ENCODE results near the gene ZNF438.

Gene ZNF438

DNA sequence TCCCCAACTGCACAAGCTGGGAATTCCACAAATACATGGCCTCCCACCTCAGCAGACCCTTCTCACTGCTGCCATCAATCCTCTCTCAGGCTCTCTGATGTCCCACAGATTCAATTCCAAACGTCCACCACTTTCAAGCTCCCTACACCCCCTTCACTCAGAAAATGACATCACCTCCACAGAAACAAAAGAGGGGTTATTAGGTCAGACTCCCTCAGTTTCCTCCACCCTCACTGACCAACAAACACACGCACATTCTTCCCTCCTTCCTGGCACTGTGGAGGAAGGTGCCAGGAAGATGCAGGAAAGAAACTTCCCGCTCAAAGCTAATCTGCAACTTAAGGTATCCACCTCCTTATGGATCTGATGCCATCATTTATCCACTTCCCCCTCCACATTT is 18.3 kb downstream of the ZNF438 start:
- no peak for DNase-seq (ENCODE audit: low spot score in 2 of 2)
- Mint-ChIP-seq H3K27ac (no peak overlapping the region), H3K4me1 (peaks cover 5% of the 10 kb centered on the region)

DNA sequence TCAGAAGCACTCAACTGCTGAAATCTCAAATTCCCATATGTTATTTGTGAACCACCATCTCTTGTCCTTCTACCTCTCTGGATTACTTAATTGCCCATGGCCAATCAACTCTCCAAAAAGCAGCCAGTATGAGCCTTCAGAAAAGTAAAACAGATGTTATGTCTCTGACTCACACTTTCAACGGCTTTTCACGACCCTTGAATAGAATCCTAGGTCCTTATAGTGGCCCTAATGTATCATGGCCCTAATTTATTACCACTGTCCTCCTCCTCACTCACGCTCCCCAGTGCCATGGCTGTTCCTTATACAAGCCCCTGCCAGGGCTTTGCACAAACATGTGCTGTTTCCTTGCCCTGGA is 20.0 kb downstream of the ZNF438 start:
- Mint-ChIP-seq H3K36me3 (peaks cover 12% of the 10 kb centered on the region), H3K27me3 (no peaks in the 10 kb centered on the region), H3K4me1 (peaks cover 5% of the 10 kb centered on the region), H3K27ac (no peak overlapping the region), H3K4me3 (no peak overlapping the region), H3K9me3 (no peaks in the 10 kb centered on the region)
- no peak for ATAC-seq (ENCODE audit: low read depth)
- no peak for DNase-seq (ENCODE audit: low spot score in 2 of 2)

More for the DNA sequence above, 18.3 kb downstream of the ZNF438 start:
- Mint-ChIP-seq H3K4me3 (no peak overlapping the region), H3K27me3 (no peaks in the 10 kb centered on the region), H3K9me3 (no peaks in the 10 kb centered on the region), H3K36me3 (peaks cover 14% of the 10 kb centered on the region)
- no peak for ATAC-seq (ENCODE audit: low read depth)

DNA sequence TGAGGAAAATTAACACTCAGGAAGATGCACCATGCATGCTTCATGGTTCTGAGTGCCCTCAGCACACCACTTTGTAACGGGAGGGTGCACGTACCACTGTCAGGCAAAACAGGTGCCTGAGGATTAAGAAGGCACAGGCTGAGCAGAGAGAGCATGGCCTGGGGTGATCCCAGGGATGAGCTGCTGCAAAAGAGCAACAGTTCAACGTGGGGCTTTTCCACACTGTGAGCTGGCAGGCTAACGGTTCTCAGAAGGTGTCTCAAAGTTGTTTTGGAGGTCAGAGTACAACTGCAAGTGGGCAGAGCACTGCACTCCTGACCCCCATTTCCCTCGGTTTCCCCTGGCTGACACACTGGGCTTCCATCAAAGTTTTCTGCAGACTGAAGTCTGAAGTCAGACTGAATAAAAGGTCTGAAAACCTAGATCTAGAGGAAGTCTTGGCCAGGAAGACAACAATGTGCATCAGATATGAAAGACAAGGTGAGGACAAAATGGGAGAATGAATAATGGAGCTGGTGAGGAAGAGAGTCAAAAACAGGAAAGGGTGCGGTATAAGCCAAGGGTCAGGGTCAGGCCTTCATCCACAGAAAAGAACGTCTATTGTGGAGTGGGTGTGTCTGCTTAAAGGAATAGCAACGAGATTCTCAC is 20.5 kb downstream of the ZNF438 start:
- no peak overlapping the region for H3K27ac Mint-ChIP-seq

DNA sequence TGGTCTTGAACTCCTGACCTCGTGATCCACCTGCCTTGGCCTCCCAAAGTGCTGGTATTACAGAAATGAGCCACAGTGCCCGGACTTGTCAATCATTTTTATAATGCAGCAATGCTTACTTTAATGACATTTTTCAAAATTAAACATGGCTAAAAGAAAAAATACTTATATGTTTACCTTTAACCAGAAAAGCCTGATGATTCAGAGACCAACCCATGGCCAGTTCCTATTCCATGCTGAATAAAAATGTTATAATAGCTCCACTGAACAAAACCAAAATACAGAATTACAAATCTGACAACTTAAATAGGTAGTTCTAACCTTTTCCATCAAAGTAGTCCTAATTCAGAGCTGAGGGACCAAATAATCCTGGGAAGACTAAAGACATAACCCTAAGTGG is 21.6 kb downstream of the ZNF438 start:
- ATAC-seq (ENCODE audit: low read depth): no peak
- Mint-ChIP-seq H3K9me3 (no peaks in the 10 kb centered on the region), H3K27me3 (no peaks in the 10 kb centered on the region), H3K4me3 (no peak overlapping the region), H3K4me1 (peaks cover 5% of the 10 kb centered on the region), H3K27ac (no peak overlapping the region), H3K36me3 (peaks cover 12% of the 10 kb centered on the region)
- DNase-seq (ENCODE audit: low spot score in 2 of 2): no peak

More for the DNA sequence above, 20.5 kb downstream of the ZNF438 start:
- Mint-ChIP-seq H3K4me1 (peaks cover 5% of the 10 kb centered on the region), H3K36me3 (peaks cover 12% of the 10 kb centered on the region), H3K27me3 (no peaks in the 10 kb centered on the region), H3K9me3 (no peaks in the 10 kb centered on the region), H3K4me3 (no peak overlapping the region)
- no peak for DNase-seq (ENCODE audit: low spot score in 2 of 2)
- no peak for ATAC-seq (ENCODE audit: low read depth)

DNA sequence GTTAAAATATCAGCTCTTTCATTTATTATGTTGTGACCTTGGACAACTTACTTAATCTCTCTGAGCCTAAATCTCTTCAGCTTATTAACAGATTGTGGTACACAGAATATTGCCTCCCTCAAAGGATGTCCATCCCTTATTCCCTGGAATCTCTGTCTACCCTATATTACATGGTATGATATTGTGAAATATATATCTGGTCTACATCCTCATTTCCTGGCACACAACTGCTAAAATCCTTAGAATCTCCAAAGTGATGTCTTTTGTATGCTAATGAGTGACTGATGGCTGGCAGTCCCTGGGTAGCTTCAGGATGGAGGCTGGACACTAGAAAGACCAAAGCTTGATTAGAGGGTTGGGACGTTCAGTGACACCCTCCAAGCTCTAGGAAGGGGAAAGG is 25.8 kb downstream of the ZNF438 start:
- Mint-ChIP-seq H3K27ac (no peak overlapping the region), H3K9me3 (no peaks in the 10 kb centered on the region), H3K4me1 (peaks cover 7% of the 10 kb centered on the region), H3K4me3 (no peak overlapping the region), H3K36me3 (no peaks in the 10 kb centered on the region), H3K27me3 (no peaks in the 10 kb centered on the region)
- DNase-seq (ENCODE audit: low spot score in 2 of 2): no peak
- ATAC-seq (ENCODE audit: low read depth): no peak

DNA sequence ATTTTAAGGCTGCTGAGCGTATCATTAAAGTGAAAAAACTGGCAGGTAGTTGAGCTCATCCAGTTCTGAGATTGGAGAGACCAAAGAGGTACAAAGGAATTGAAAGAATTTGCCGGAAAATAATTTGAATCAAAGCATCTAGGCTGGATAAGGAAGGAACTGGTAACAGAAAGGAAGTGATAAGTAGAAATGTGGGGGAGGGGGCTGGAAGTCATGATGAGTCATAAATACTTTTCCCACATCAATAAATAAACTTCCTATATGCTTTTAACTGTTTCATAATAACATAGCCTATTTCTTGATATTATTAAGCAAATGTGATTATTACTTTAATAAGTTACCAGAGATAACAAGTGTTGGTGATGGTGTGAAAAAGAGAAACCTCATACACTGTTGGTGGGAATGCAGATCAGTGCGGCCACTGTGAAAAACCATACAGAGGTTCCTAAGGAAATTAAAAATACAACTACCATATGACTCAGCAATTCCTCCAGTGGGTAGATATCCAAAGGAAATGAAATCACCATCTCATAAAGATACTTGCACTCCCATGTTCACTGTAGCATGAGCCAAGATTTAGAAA is 27.0 kb downstream of the ZNF438 start:
- H3K9me3 Mint-ChIP-seq: peaks cover 1% of the 10 kb centered on the region
- DNase-seq (ENCODE audit: low spot score in 2 of 2) (no peak), ATAC-seq (ENCODE audit: low read depth) (no peak)
- H3K4me1 Mint-ChIP-seq: peaks cover 8% of the 10 kb centered on the region
- H3K36me3 Mint-ChIP-seq: no peaks in the 10 kb centered on the region
- H3K27ac Mint-ChIP-seq: no peak overlapping the region
- H3K4me3 Mint-ChIP-seq: no peak overlapping the region
- no peaks in the 10 kb centered on the region for H3K27me3 Mint-ChIP-seq

DNA sequence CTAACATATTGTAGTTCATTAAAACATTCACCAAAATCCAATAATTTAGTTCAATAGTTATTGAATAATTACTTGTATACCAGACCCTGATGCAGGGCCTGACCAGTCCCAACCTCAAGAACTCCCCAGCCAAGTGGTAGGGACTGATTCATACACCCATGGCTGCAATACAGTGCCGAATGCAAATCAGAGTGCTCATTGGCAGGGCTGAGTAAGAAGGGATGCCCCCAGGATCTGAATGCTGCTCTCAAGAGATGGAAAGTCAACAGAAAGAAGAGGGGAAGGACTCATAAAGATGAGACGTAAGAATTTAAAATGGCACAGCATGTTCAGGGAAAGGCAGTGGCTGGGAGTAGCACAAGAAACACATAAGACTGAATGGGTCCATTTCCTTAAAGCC is 29.9 kb downstream of the ZNF438 start:
- DNase-seq (ENCODE audit: low spot score in 2 of 2) (no peak), ATAC-seq (ENCODE audit: low read depth) (no peak)
- no peak overlapping the region for H3K27ac Mint-ChIP-seq
- peaks cover 13% of the 10 kb centered on the region for H3K4me1 Mint-ChIP-seq
- H3K9me3 Mint-ChIP-seq: peaks cover 1% of the 10 kb centered on the region
- H3K4me3 Mint-ChIP-seq: no peak overlapping the region
- no peaks in the 10 kb centered on the region for H3K27me3 Mint-ChIP-seq
- no peaks in the 10 kb centered on the region for H3K36me3 Mint-ChIP-seq

DNA sequence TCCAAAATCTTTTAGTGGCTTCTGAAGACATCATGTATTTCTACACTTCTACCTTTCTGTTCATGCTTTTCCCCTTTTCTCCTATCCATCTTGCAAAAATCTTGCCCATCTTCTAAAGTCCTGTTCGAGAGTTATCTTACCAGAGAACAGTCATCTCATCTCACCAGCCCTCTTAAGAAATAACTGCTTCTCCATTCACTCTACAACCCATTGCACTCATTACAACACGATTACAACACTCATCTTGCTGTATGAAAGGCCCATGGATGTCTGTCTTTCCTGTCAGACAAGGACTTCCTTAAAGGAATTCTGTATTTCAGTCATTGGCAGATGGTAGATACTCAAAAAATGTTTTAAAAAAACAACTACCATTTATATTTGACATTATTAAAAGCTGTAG is 30.8 kb downstream of the ZNF438 start:
- ATAC-seq (ENCODE audit: low read depth) (no peak), DNase-seq (ENCODE audit: low spot score in 2 of 2) (no peak)
- H3K4me1 Mint-ChIP-seq: peaks cover 13% of the 10 kb centered on the region

DNA sequence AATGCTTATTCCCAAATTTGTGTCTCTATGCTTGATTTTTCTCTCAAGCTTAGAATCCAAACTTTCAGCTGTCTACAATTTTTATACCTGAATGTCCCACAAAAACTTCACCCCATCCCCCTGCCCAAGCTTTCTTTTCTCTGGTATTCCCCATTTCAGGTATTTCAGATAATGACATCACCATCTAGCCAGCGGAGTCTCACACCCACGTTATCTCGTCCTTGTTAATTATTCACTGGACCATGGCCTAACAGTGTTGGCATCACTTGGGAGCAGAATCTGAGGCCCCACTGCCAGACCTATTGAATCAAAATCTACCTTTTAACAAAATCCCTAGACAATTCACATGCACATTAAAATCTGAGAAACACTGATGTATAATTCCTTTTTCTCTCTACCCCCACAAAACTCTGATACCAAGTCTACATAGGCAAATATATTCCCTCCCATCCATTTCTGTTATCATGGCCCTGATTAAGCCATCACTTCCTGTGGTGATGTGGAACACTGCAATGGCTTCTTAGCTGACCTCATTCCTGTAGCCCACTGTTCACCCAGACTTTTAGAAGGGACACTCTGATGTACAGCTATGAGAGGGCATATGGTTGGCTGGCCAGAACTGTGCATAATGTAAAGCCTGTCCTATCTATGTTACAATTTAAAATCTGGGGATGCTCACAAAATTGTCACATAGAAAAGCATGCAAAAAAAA is 31.4 kb downstream of the ZNF438 start:
- no peak overlapping the region for H3K27ac Mint-ChIP-seq
- peaks cover 1% of the 10 kb centered on the region for H3K9me3 Mint-ChIP-seq
- H3K27me3 Mint-ChIP-seq: no peaks in the 10 kb centered on the region
- H3K4me1 Mint-ChIP-seq: peaks cover 13% of the 10 kb centered on the region
- DNase-seq (ENCODE audit: low spot score in 2 of 2) (no peak), ATAC-seq (ENCODE audit: low read depth) (no peak)
- no peaks in the 10 kb centered on the region for H3K36me3 Mint-ChIP-seq
- no peak overlapping the region for H3K4me3 Mint-ChIP-seq

More for the DNA sequence above, 30.8 kb downstream of the ZNF438 start:
- no peak overlapping the region for H3K27ac Mint-ChIP-seq
- no peak overlapping the region for H3K4me3 Mint-ChIP-seq
- H3K9me3 Mint-ChIP-seq: peaks cover 1% of the 10 kb centered on the region
- H3K36me3 Mint-ChIP-seq: no peaks in the 10 kb centered on the region
- H3K27me3 Mint-ChIP-seq: no peaks in the 10 kb centered on the region

DNA sequence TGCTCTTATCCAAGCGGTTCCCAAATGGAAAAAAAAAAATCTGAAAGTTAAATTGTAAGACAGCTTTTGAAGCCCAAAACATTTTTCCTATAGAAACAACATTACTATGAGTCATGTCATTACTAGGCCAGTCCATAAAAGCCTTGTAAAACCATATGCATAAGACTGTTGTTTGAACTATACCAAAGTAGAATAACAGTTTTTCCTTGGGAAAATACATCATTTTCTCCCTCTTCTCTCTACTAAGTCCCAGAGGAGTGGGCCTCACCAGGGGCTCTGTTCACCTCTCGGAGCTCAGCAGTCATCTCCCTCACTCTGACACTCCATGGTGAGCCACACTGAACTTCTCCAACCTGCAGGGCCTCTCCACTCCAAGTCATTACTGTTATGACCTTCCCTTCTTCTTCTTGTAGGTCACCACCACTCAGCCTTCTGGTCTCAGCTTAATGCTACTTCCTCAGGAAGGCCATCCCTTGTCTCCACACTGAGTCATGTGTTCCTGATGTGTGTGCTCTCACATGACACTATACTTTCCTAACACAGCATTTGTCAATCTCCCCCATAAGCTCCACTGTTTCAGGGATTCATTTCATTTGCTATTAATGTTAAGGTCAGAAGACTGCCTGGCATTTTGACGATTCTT is 32.5 kb downstream of the ZNF438 start:
- peak overlapping the region; percentile 13 for H3K27ac Mint-ChIP-seq
- peaks cover 8% of the 10 kb centered on the region for H3K36me3 Mint-ChIP-seq
- H3K27me3 Mint-ChIP-seq: no peaks in the 10 kb centered on the region
- H3K9me3 Mint-ChIP-seq: peaks cover 3% of the 10 kb centered on the region
- H3K4me1 Mint-ChIP-seq: peaks cover 8% of the 10 kb centered on the region
- ATAC-seq (ENCODE audit: low read depth) (no peak), DNase-seq (ENCODE audit: low spot score in 2 of 2) (no peak)
- no peak overlapping the region for H3K4me3 Mint-ChIP-seq

DNA sequence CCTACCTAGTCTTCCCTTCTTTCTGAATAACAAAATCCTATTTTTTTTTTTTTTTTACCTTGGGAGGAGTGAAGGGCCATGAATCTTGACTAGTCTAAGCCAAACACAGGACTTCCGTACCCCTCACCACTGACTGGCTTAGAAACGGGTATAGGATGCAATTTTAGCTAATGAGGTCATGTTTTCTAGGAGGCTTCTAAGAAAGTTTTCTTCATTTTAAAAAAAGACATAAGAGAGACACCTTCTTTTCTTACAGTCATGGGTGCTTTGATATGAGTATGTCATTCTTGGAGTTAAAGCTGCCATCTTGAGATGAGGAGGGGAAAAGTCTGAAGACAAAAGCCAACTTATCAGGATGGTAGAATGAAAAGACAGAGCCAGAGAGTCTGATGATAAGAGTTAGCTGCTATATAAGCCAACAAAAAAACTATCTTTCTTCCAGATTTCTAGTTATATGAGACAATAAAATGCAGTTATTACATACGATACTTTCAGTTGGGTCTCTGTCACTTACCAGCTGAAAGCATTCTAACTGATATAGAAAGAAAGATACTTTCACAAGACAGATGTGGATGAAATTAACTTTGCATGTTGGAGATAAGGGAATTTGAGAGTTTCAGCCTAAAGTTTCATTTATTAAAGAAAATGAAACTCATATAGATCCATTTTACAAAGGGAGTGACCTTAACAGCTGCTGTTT is 34.0 kb downstream of the ZNF438 start:
- Mint-ChIP-seq H3K27me3 (no peaks in the 10 kb centered on the region), H3K9me3 (peaks cover 3% of the 10 kb centered on the region), H3K4me3 (no peak overlapping the region), H3K4me1 (peaks cover 7% of the 10 kb centered on the region), H3K36me3 (peaks cover 17% of the 10 kb centered on the region), H3K27ac (no peak overlapping the region)
- DNase-seq (ENCODE audit: low spot score in 2 of 2) (no peak), ATAC-seq (ENCODE audit: low read depth) (no peak)

DNA sequence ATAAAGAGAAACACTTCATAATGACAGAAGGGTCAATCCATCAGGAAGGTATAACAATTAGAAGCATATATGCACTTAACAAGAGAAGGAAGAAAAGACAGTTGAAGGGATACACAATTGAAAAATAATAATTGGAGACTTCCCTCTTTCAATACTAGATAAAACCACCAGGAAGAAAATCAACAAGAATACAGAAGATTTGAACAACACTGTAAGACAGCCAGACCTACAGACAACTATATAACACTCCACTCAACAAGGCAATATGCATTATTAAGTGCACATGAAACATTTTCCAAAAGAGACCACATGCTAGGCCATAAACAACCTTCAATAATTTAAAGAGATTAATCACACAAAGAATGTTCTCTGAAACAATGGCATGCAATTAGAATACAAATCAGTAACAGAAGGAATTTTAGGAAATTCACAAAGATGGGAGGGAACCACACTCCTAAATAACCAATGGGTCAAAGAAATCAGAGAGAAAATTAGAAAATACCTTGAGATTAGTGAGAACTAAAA is 35.1 kb downstream of the ZNF438 start:
- H3K4me3 Mint-ChIP-seq: no peak overlapping the region
- H3K27ac Mint-ChIP-seq: no peak overlapping the region
- ATAC-seq (ENCODE audit: low read depth): no peak

DNA sequence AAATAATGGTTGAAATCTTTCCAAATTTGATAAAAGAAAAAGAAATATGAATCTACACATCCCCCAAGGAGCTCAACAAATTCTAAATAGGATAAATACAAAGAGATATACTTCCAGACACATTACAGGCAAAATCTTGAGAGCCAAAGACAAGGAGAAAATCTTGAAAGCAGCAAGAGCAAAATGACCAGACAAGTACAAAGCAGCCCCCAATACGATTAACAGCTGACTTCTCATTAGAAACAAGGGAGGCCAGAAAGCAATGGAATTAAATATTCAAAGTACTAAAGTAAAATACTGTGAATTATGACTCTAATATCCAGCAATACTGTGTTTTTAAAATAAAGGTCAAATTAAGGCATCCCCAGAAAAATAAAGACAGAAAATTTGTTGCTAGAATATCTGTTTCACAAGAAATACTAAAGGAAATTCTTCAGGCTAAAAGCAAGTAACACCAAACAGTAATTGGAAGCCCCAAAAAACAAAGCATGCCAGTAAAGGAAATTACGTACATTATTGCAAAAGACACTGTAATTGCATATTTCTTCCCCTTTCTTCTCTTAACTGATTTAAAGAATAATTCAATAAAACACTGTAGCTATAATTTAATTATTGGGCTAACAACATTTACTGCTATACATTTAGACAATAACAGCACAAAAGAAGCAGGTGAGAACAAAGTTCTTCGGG is 36.4 kb downstream of the ZNF438 start:
- Mint-ChIP-seq H3K9me3 (peaks cover 2% of the 10 kb centered on the region), H3K27ac (no peak overlapping the region), H3K36me3 (peaks cover 20% of the 10 kb centered on the region), H3K4me3 (no peak overlapping the region), H3K4me1 (peaks cover 7% of the 10 kb centered on the region), H3K27me3 (no peaks in the 10 kb centered on the region)
- no peak for ATAC-seq (ENCODE audit: low read depth)
- DNase-seq (ENCODE audit: low spot score in 2 of 2): no peak

More for the DNA sequence above, 35.1 kb downstream of the ZNF438 start:
- Mint-ChIP-seq H3K9me3 (peaks cover 3% of the 10 kb centered on the region), H3K27me3 (no peaks in the 10 kb centered on the region), H3K4me1 (peaks cover 9% of the 10 kb centered on the region), H3K36me3 (peaks cover 20% of the 10 kb centered on the region)
- no peak for DNase-seq (ENCODE audit: low spot score in 2 of 2)
